ENCODE data around the gene B3GNT5.

B3GNT5 gene

GRCh38 chr3:183319371-183319770, 66.3 kb downstream of the B3GNT5 start:
- DNase-seq (ENCODE audit: low read depth): no peak

All from T follicular helper cell (primary cell).